ENCODE measurements around the gene CD36. TPM values are rescaled to one million over a fixed set of nuclear protein-coding genes. Genes with fewer than 3 reads are reported as not detected.

The CD36 gene
- polyA plus RNA-seq, 4 donors: 21.7 to 35.3 (median 33.5) TPM

DNA sequence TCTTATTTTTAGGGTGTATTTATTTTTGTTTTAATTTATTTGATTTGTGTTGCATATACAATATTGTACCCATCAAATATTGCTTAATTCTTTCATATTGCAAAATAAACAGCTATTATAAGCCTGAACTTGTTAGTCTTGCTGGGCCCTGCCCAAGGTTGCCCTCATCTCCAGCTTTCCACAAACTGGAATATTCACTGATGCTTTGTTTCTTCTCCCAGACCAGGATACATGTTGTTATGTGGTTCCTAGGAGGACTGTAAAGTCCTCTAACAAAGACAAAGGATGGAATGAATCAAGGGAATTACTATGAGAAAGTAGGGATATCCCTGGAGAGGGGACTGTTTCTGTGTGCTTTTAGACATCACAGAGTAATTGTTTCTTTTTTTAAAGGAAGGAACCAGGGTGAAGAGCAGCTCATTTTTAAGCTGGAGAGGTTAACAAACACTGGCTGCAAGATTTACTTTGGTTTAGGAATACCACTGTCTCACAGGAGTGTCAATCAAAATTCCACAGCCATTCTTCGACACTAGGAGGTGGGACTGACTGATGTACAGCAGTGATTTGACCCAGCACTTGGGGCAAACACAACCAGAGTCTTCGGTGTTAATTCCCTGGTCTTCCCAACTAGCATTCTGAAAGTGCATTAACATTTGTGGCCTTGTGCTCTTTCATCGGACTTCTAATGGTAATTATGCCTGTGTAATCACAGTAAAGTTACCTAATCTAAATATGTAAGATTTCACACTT, 14.8 kb upstream of the CD36 start:
- no peak for DNase-seq (ENCODE audit: low read depth in 4 of 4, low spot score in 3 of 4)

- DNase-seq (ENCODE audit: low read depth in 4 of 4, low spot score in 3 of 4): no peak
Measured at GRCh38 chr7:80624763-80625162, 13.7 kb upstream of the CD36 start.

GRCh38 chr7:80629023-80629422, 9.4 kb upstream of the CD36 start:
- DNase-seq (ENCODE audit: low read depth in 4 of 4, low spot score in 3 of 4): no peak

GRCh38 chr7:80630608-80631405, 7.6 kb upstream of the CD36 start:
- DNase-seq (ENCODE audit: low read depth in 4 of 4, low spot score in 3 of 4): no peak

- DNase-seq (ENCODE audit: low read depth in 4 of 4, low spot score in 3 of 4): no peak
Measured at GRCh38 chr7:80631421-80631820, 7.0 kb upstream of the CD36 start.

DNA sequence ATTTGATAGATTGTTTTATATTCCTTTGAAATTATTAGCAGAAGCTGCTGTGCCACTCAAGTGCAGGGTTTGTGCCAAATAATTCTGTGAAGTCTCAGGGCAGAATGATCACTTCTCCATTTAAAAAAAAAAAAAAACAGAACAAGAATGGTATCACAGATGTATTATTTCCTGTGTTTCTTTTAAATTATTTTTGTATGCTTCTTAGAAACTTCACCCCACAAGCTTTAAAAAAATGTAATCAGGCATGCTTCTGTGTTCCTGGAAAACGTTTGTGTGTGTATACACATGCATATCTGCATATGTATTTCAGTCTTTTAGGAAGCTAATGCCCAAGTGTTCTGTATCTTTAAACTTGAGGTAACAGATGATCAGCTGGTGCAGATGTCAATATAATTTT, 6.3 kb upstream of the CD36 start:
- DNase-seq (ENCODE audit: low read depth in 4 of 4, low spot score in 3 of 4): no peak

DNA sequence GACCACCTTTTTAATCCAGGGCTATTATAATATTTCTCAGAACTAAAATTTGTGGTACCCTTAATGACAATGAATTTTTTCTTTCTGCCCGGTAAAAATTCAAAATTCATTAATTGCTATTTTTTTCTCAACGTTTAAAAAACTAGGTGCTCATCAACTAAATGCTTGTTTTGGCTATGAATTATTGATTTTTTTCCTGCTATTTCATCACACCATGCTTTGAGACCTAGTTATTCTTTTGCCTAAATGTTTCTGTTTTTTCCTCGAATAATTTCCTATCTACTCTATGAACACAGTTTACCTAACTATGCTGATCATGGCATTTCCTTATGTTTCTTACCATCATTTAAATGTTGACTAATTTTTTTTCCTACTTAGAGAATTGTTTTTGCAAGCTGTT, 5.6 kb upstream of the CD36 start:
- DNase-seq (ENCODE audit: low read depth in 4 of 4, low spot score in 3 of 4): no peak

GRCh38 chr7:80634505-80634904, 3.9 kb upstream of the CD36 start:
- no peak for DNase-seq (ENCODE audit: low read depth in 4 of 4, low spot score in 3 of 4)

- DNase-seq (ENCODE audit: low read depth in 4 of 4, low spot score in 3 of 4): no peak
Measured at GRCh38 chr7:80635533-80635932, 2.9 kb upstream of the CD36 start.

GRCh38 chr7:80635998-80636397, 2.4 kb upstream of the CD36 start:
- DNase-seq (ENCODE audit: low read depth in 4 of 4, low spot score in 3 of 4): no peak

GRCh38 chr7:80636709-80637108, 1.7 kb upstream of the CD36 start:
- DNase-seq (ENCODE audit: low read depth in 4 of 4, low spot score in 3 of 4): no peak

GRCh38 chr7:80637454-80637853, 988 bp upstream of the CD36 start:
- DNase-seq (ENCODE audit: low read depth in 4 of 4, low spot score in 3 of 4): no peak

GRCh38 chr7:80639011-80639410, 569 bp downstream of the CD36 start:
- DNase-seq (ENCODE audit: low read depth in 4 of 4, low spot score in 3 of 4): no peak

- DNase-seq (ENCODE audit: low read depth in 4 of 4, low spot score in 3 of 4): no peak
Measured at GRCh38 chr7:80640846-80641245, 2.4 kb downstream of the CD36 start.

DNA sequence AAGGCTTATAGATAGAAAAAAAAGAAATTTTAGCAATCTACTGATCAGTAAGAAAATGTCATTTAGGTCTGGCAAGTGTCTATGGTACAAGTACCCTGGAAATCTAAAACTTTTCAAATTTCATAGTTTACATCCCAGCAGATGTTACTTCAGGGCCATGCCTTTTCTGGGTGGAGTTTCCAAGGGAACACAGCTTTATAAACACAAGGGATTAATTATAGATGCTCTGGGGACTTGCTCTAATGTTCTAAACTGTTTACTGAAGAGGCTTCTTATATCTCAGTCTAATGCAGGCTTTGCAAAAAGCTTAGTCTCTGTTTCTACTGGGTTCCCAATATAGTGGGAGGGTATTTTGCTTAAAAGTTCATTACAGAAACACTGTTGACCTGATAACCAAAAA, 3.1 kb downstream of the CD36 start:
- no peak for DNase-seq (ENCODE audit: low read depth in 4 of 4, low spot score in 3 of 4)

DNA sequence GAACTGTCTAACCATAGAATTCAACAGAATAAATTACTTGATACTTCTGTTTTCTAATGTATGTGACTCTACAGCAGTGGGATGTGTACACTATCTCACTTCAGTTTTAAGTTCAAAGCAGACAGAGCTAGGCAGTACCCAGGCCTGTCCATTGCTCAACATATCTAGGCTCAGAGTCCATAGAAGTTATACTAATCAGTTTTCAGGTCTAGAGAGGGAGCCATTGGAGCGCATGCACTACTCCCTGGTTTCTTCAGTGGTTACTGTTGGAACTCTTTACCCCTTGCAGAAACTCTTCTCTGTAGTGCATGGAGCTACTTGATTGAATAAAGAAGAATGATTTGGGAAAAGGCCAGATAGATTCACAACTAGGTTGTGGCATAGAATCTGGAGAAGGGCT, 4.4 kb downstream of the CD36 start:
- DNase-seq (ENCODE audit: low read depth in 4 of 4, low spot score in 3 of 4): no peak

- peak in 1 of 4 donors; percentile 18 for DNase-seq (ENCODE audit: low read depth in 4 of 4, low spot score in 3 of 4)
Measured at GRCh38 chr7:80643336-80643915, 5.0 kb downstream of the CD36 start.

- no peak for DNase-seq (ENCODE audit: low read depth in 4 of 4, low spot score in 3 of 4)
Measured at GRCh38 chr7:80644054-80644453, 5.6 kb downstream of the CD36 start.

- DNase-seq (ENCODE audit: low read depth in 4 of 4, low spot score in 3 of 4): no peak
Measured at GRCh38 chr7:80646083-80646865, 7.8 kb downstream of the CD36 start.

DNA sequence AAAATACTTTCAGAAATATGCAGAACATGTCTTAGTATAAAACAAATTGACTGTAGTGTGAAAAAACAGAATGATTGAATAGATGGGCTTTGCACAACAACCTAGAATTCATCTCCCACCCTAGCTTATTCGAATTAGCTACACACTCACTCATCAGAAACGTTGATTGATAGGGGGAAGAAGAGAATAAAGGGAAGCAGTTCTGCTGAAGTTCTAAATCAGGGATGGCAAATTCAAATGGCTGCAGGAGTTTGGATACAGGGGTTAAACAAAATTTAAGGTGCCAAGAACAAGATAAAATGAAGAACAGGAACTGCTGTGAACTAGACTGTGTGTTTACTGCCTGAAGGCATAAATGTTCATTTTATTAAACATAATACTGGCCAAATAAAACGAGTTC, 9.0 kb downstream of the CD36 start:
- no peak for DNase-seq (ENCODE audit: low read depth in 4 of 4, low spot score in 3 of 4)

DNA sequence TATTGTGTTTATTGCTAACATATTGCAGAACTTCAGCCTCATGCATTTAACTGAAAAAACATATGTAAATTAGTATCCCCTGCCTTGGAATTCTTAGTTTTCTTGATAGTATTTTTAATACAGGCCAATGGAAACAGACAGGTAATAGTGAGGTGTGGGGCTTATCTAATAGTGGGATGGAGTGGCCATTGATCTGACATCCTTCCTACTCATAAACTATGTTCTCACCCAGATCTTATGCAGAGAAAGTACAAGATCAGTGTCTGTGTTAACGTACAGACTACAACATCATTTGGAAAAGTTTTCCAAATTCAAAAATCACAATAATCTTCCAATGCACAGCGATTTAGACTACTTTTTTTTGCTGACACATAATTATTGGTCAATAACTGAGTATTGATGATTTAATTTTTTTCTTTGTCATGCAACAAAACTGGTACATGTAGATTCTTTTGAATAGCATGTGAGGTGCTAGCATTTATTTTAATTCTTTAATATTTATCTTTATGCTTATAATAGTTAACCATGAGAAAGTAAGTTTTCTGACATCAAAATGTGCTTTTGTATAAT, 9.7 kb downstream of the CD36 start:
- DNase-seq (ENCODE audit: low read depth in 4 of 4, low spot score in 3 of 4): no peak

Data from right renal pelvis (tissue), 4 donors.